ENCODE measurements around the gene GSTT2B. TPM values are rescaled to one million over a fixed set of nuclear protein-coding genes. Genes with fewer than 3 reads are reported as not detected.
A peak's percentile ranks its signal among the peaks of the same experiment; 100 is the strongest.
"Not testable (repeated sequence)": the region's sequence is repeated elsewhere in the genome, so short reads cannot be mapped to it uniquely, and the experiment has no call there.

Gene GSTT2B
- total RNA-seq, 4 donors from 2014 or later, result 3.4 to 9.9 (median 7.5) TPM; not detected in 1

GRCh38 chr22:23974836-23975352 is 13.9 kb upstream of the GSTT2B start:
- H3K36me3 ChIP-seq, result peaks cover 15 to 21% (median 20%) of the 10 kb centered on the region in 4 donors
- peak overlapping the region in 1 of 4 donors; percentile 24 for H3K4me3 ChIP-seq
- intact Hi-C loops (cut with DNase I), result loop anchor here (5.0 kb wide), 1 partner anchor 48 kb away; no protein-coding TSS in a partner anchor
- not testable (repeated sequence) for H3K9me3 ChIP-seq; H3K27ac ChIP-seq (replicated peaks in 1 of 4); H3K27me3 ChIP-seq; DNase-seq (ENCODE audit: extremely low spot score)
- H3K4me1 ChIP-seq, result peaks cover 0 to 14% (median 9%) of the 10 kb centered on the region in 4 donors
- WGBS, result 21% methylated on average over 10 of the region's 27 CpGs

- H3K9me3 ChIP-seq; DNase-seq (ENCODE audit: extremely low spot score); H3K27me3 ChIP-seq; H3K27ac ChIP-seq (replicated peaks in 1 of 4): not testable (repeated sequence)
- WGBS, result no CpG with 5 or more reads among the region's 29 CpGs
- Histone ChIP-seq H3K4me1 (peaks cover 0 to 18% (median 12%) of the 10 kb centered on the region in 4 donors), H3K36me3 (peaks cover 15 to 27% (median 26%) of the 10 kb centered on the region in 4 donors), H3K4me3 (peak within 1 kb of the TSS in 1 of 4 donors; percentile 24)
- intact Hi-C loops (cut with DNase I), result loop anchor here (5.0 kb wide), 1 partner anchor 47 kb away; no protein-coding TSS in a partner anchor
These were observed 13.3 kb upstream of the GSTT2B start, which contains the start of gene DDT for GRCh38 chr22:23974345-23974744. Gene DDT (minus strand): TSS chr22:23974441. CDS start chr22:23974414, 27 bp downstream.

GRCh38 chr22:23971927-23972326 is 10.9 kb upstream of the GSTT2B start:
- DNase-seq (ENCODE audit: extremely low spot score), result peak; percentile 50
- not testable (repeated sequence) for H3K9me3 ChIP-seq; H3K27me3 ChIP-seq; H3K4me3 ChIP-seq; H3K27ac ChIP-seq (replicated peaks in 1 of 4)
- H3K36me3 ChIP-seq, result peaks cover 15 to 30% (median 29%) of the 10 kb centered on the region in 4 donors
- 81% methylated on average over 3 of the region's 3 CpGs for WGBS
- H3K4me1 ChIP-seq, result peaks cover 0 to 21% (median 13%) of the 10 kb centered on the region in 4 donors
- intact Hi-C loops (cut with DNase I), result loop anchor here (5.0 kb wide), 1 partner anchor 45 kb away; no protein-coding TSS in a partner anchor

- intact Hi-C loops (cut with DNase I), result loop anchor here (5.0 kb wide), 1 partner anchor 44 kb away; no protein-coding TSS in a partner anchor
- DNase-seq (ENCODE audit: extremely low spot score), result peak; percentile 31
- no peaks in the 10 kb centered on the region for H3K9me3 ChIP-seq
- H3K4me3 ChIP-seq, result no peak overlapping the region
- H3K27me3 ChIP-seq, result no peaks in the 10 kb centered on the region
- 79% methylated on average over 6 of the region's 6 CpGs for whole genome bisulfite sequencing
- H3K4me1 ChIP-seq, result peaks cover 0 to 21% (median 13%) of the 10 kb centered on the region in 4 donors
- peaks cover 15 to 30% (median 29%) of the 10 kb centered on the region in 4 donors for H3K36me3 ChIP-seq
- no peak for TF ChIP-seq EP300 (IDR thresholded peaks at IDR 0.05)
- no peak for TF ChIP-seq CTCF (IDR thresholded peaks at IDR 0.05)
- no peak for TF ChIP-seq POLR2AphosphoS5 (IDR thresholded peaks at IDR 0.05)
- TF ChIP-seq POLR2A (IDR thresholded peaks at IDR 0.05; ENCODE audit: low read depth), result no peak
- H3K27ac ChIP-seq (replicated peaks in 1 of 4), result no peak overlapping the region
These were observed 10.0 kb upstream of the GSTT2B start for GRCh38 chr22:23970816-23971486.

- H3K4me1 ChIP-seq, result peaks cover 0 to 21% (median 13%) of the 10 kb centered on the region in 4 donors
- DNase-seq (ENCODE audit: extremely low spot score), result peak; percentile 62
- H3K36me3 ChIP-seq, result peaks cover 15 to 30% (median 29%) of the 10 kb centered on the region in 4 donors
- H3K4me3 ChIP-seq, result no peak overlapping the region
- intact Hi-C loops (cut with DNase I), result loop anchor here (5.0 kb wide), 1 partner anchor 43 kb away; no protein-coding TSS in a partner anchor
- H3K27me3 ChIP-seq, result no peaks in the 10 kb centered on the region
- TF ChIP-seq POLR2A (IDR thresholded peaks at IDR 0.05; ENCODE audit: low read depth), result no peak
- TF ChIP-seq POLR2AphosphoS5 (IDR thresholded peaks at IDR 0.05), result no peak
- TF ChIP-seq EP300 (IDR thresholded peaks at IDR 0.05), result no peak
- TF ChIP-seq CTCF (IDR thresholded peaks at IDR 0.05), result no peak
- 75% methylated on average over 5 of the region's 5 CpGs for WGBS
- H3K9me3 ChIP-seq, result no peaks in the 10 kb centered on the region
- H3K27ac ChIP-seq (replicated peaks in 1 of 4), result no peak overlapping the region
These were observed 9.2 kb upstream of the GSTT2B start for GRCh38 chr22:23970201-23970641.

- 92% methylated on average over 3 of the region's 3 CpGs for WGBS
- TF ChIP-seq POLR2A (IDR thresholded peaks at IDR 0.05; ENCODE audit: low read depth) (no peak), CTCF (IDR thresholded peaks at IDR 0.05) (no peak), EP300 (IDR thresholded peaks at IDR 0.05) (no peak), POLR2AphosphoS5 (IDR thresholded peaks at IDR 0.05) (no peak)
- Histone ChIP-seq H3K9me3 (no peaks in the 10 kb centered on the region), H3K4me3 (no peak overlapping the region), H3K27ac (replicated peaks in 1 of 4) (no peak overlapping the region), H3K27me3 (no peaks in the 10 kb centered on the region), H3K4me1 (peaks cover 0 to 21% (median 13%) of the 10 kb centered on the region in 4 donors), H3K36me3 (peaks cover 15 to 30% (median 29%) of the 10 kb centered on the region in 4 donors)
- intact Hi-C loops (cut with DNase I), result no loop called here
- DNase-seq (ENCODE audit: extremely low spot score), result peak; percentile 62
These were observed 8.1 kb upstream of the GSTT2B start for GRCh38 chr22:23969071-23969470.

GRCh38 chr22:23966568-23966967 is 5.6 kb upstream of the GSTT2B start, which contains the start of gene DDTL:
Gene DDTL (plus strand): TSS chr22:23966888. CDS start chr22:23966915, 27 bp downstream.
- intact Hi-C loops (cut with DNase I); DNase-seq (ENCODE audit: extremely low spot score); H3K27me3 ChIP-seq; H3K4me3 ChIP-seq; H3K9me3 ChIP-seq; H3K27ac ChIP-seq (replicated peaks in 1 of 4): not testable (repeated sequence)
- peaks cover 13 to 26% (median 26%) of the 10 kb centered on the region in 4 donors for H3K36me3 ChIP-seq
- WGBS, result no CpG with 5 or more reads among the region's 30 CpGs
- H3K4me1 ChIP-seq, result peaks cover 0 to 18% (median 10%) of the 10 kb centered on the region in 4 donors

- no CpG with 5 or more reads among the region's 18 CpGs for WGBS
These were observed 5.1 kb upstream of the GSTT2B start for GRCh38 chr22:23966094-23966493.

More at GRCh38 chr22:23966094-23966493, 5.1 kb upstream of the GSTT2B start:
- peaks cover 0 to 13% (median 6%) of the 10 kb centered on the region in 4 donors for H3K4me1 ChIP-seq
- H3K27ac ChIP-seq (replicated peaks in 1 of 4); H3K27me3 ChIP-seq; DNase-seq (ENCODE audit: extremely low spot score); H3K4me3 ChIP-seq; intact Hi-C loops (cut with DNase I); H3K9me3 ChIP-seq: not testable (repeated sequence)
- H3K36me3 ChIP-seq, result peaks cover 8 to 21% (median 21%) of the 10 kb centered on the region in 4 donors
